ENCODE results near the gene COX7A2.

Gene COX7A2

GRCh38 chr6:75210885-75211739, 32.5 kb downstream of the COX7A2 start:
- peaks cover 25 to 28% of the 10 kb centered on the region in 2 donors for H3K27me3 ChIP-seq (ENCODE audit: control insufficient read depth in 1 of 2, insufficient read depth in 2 of 2, low read length in 2 of 2)
- H3K4me3 ChIP-seq (ENCODE audit: low read depth in 1 of 2, low read length in 2 of 2): no peak overlapping the region
- no peak overlapping the region for H3K9ac ChIP-seq (ENCODE audit: low read depth in 1 of 2, low read length in 2 of 2)
- no peaks in the 10 kb centered on the region for H3K9me3 ChIP-seq (ENCODE audit: control insufficient read depth in 1 of 2, low read length in 2 of 2)
- H3K36me3 ChIP-seq (ENCODE audit: control insufficient read depth in 1 of 2, insufficient read depth in 2 of 2, low read length in 2 of 2): no peaks in the 10 kb centered on the region
- H3K4me1 ChIP-seq (ENCODE audit: control insufficient read depth in 1 of 2, insufficient read depth in 2 of 2, low read length in 2 of 2): peaks cover 8 to 22% of the 10 kb centered on the region in 2 donors
- H3K27ac ChIP-seq (ENCODE audit: low read depth, low read length): no peak overlapping the region

- H3K36me3 ChIP-seq (ENCODE audit: control insufficient read depth in 1 of 2, insufficient read depth in 2 of 2, low read length in 2 of 2): no peaks in the 10 kb centered on the region
- peaks cover 43 to 46% of the 10 kb centered on the region in 2 donors for H3K27me3 ChIP-seq (ENCODE audit: control insufficient read depth in 1 of 2, insufficient read depth in 2 of 2, low read length in 2 of 2)
- H3K4me3 ChIP-seq (ENCODE audit: low read depth in 1 of 2, low read length in 2 of 2): no peak overlapping the region
- no peak overlapping the region for H3K9ac ChIP-seq (ENCODE audit: low read depth in 1 of 2, low read length in 2 of 2)
- no peak overlapping the region for H3K27ac ChIP-seq (ENCODE audit: low read depth, low read length)
- no peaks in the 10 kb centered on the region for H3K9me3 ChIP-seq (ENCODE audit: control insufficient read depth in 1 of 2, low read length in 2 of 2)
- H3K4me1 ChIP-seq (ENCODE audit: control insufficient read depth in 1 of 2, insufficient read depth in 2 of 2, low read length in 2 of 2): peaks cover 8 to 37% of the 10 kb centered on the region in 2 donors
These were observed 34.3 kb downstream of the COX7A2 start for GRCh38 chr6:75209184-75209723.

- Histone ChIP-seq H3K9ac (ENCODE audit: low read depth in 1 of 2, low read length in 2 of 2) (peak overlapping the region in 1 of 2 donors; percentile 2), H3K36me3 (ENCODE audit: control insufficient read depth in 1 of 2, insufficient read depth in 2 of 2, low read length in 2 of 2) (no peaks in the 10 kb centered on the region), H3K4me1 (ENCODE audit: control insufficient read depth in 1 of 2, insufficient read depth in 2 of 2, low read length in 2 of 2) (peaks cover 8 to 37% of the 10 kb centered on the region in 2 donors), H3K4me3 (ENCODE audit: low read depth in 1 of 2, low read length in 2 of 2) (peak overlapping the region; percentile 38 to 45), H3K9me3 (ENCODE audit: control insufficient read depth in 1 of 2, low read length in 2 of 2) (no peaks in the 10 kb centered on the region), H3K27ac (ENCODE audit: low read depth, low read length) (no peak overlapping the region), H3K27me3 (ENCODE audit: control insufficient read depth in 1 of 2, insufficient read depth in 2 of 2, low read length in 2 of 2) (peaks cover 50 to 53% of the 10 kb centered on the region in 2 donors)
These were observed 35.1 kb downstream of the COX7A2 start for GRCh38 chr6:75208298-75209183.

GRCh38 chr6:75206576-75207342, 36.8 kb downstream of the COX7A2 start:
- peak overlapping the region in 1 of 2 donors; percentile 32 for H3K9ac ChIP-seq (ENCODE audit: low read depth in 1 of 2, low read length in 2 of 2)
- H3K27me3 ChIP-seq (ENCODE audit: control insufficient read depth in 1 of 2, insufficient read depth in 2 of 2, low read length in 2 of 2): peaks cover 60 to 64% of the 10 kb centered on the region in 2 donors
- no peaks in the 10 kb centered on the region for H3K9me3 ChIP-seq (ENCODE audit: control insufficient read depth in 1 of 2, low read length in 2 of 2)
- H3K27ac ChIP-seq (ENCODE audit: low read depth, low read length): peak overlapping the region; percentile 22
- H3K4me3 ChIP-seq (ENCODE audit: low read depth in 1 of 2, low read length in 2 of 2): peak overlapping the region; percentile 64 to 66
- H3K36me3 ChIP-seq (ENCODE audit: control insufficient read depth in 1 of 2, insufficient read depth in 2 of 2, low read length in 2 of 2): no peaks in the 10 kb centered on the region
- peaks cover 8 to 46% of the 10 kb centered on the region in 2 donors for H3K4me1 ChIP-seq (ENCODE audit: control insufficient read depth in 1 of 2, insufficient read depth in 2 of 2, low read length in 2 of 2)

GRCh38 chr6:75205776-75206575, 37.6 kb downstream of the COX7A2 start, which contains the start of gene COL12A1:
Gene COL12A1, minus strand, starts transcription at chr6:75206053. Its CDS starts 3,261 bp downstream, at chr6:75202792.
- H3K9ac ChIP-seq (ENCODE audit: low read depth in 1 of 2, low read length in 2 of 2): peak within 1 kb of the TSS; percentile 2 to 57
- H3K27ac ChIP-seq (ENCODE audit: low read depth, low read length): peak within 1 kb of the TSS; percentile 49
- H3K27me3 ChIP-seq (ENCODE audit: control insufficient read depth in 1 of 2, insufficient read depth in 2 of 2, low read length in 2 of 2): peaks cover 64 to 72% of the 10 kb centered on the region in 2 donors
- H3K4me3 ChIP-seq (ENCODE audit: low read depth in 1 of 2, low read length in 2 of 2): peak within 1 kb of the TSS; percentile 64 to 66
- H3K9me3 ChIP-seq (ENCODE audit: control insufficient read depth in 1 of 2, low read length in 2 of 2): no peaks in the 10 kb centered on the region
- peaks cover 8 to 46% of the 10 kb centered on the region in 2 donors for H3K4me1 ChIP-seq (ENCODE audit: control insufficient read depth in 1 of 2, insufficient read depth in 2 of 2, low read length in 2 of 2)
- no peaks in the 10 kb centered on the region for H3K36me3 ChIP-seq (ENCODE audit: control insufficient read depth in 1 of 2, insufficient read depth in 2 of 2, low read length in 2 of 2)

- Histone ChIP-seq H3K9me3 (ENCODE audit: control insufficient read depth in 1 of 2, low read length in 2 of 2) (no peaks in the 10 kb centered on the region), H3K4me3 (ENCODE audit: low read depth in 1 of 2, low read length in 2 of 2) (peak overlapping the region; percentile 64 to 66), H3K27ac (ENCODE audit: low read depth, low read length) (peak overlapping the region; percentile 49), H3K27me3 (ENCODE audit: control insufficient read depth in 1 of 2, insufficient read depth in 2 of 2, low read length in 2 of 2) (peaks cover 64 to 72% of the 10 kb centered on the region in 2 donors), H3K36me3 (ENCODE audit: control insufficient read depth in 1 of 2, insufficient read depth in 2 of 2, low read length in 2 of 2) (no peaks in the 10 kb centered on the region), H3K4me1 (ENCODE audit: control insufficient read depth in 1 of 2, insufficient read depth in 2 of 2, low read length in 2 of 2) (peaks cover 8 to 46% of the 10 kb centered on the region in 2 donors), H3K9ac (ENCODE audit: low read depth in 1 of 2, low read length in 2 of 2) (peak overlapping the region; percentile 2 to 57)
These were observed 38.4 kb downstream of the COX7A2 start for GRCh38 chr6:75204959-75205775.

GRCh38 chr6:75204217-75204958, 39.2 kb downstream of the COX7A2 start:
- H3K27ac ChIP-seq (ENCODE audit: low read depth, low read length): peak overlapping the region; percentile 25
- H3K36me3 ChIP-seq (ENCODE audit: control insufficient read depth in 1 of 2, insufficient read depth in 2 of 2, low read length in 2 of 2): no peaks in the 10 kb centered on the region
- peak overlapping the region; percentile 2 to 57 for H3K9ac ChIP-seq (ENCODE audit: low read depth in 1 of 2, low read length in 2 of 2)
- H3K9me3 ChIP-seq (ENCODE audit: control insufficient read depth in 1 of 2, low read length in 2 of 2): no peaks in the 10 kb centered on the region
- H3K27me3 ChIP-seq (ENCODE audit: control insufficient read depth in 1 of 2, insufficient read depth in 2 of 2, low read length in 2 of 2): peaks cover 64 to 72% of the 10 kb centered on the region in 2 donors
- H3K4me3 ChIP-seq (ENCODE audit: low read depth in 1 of 2, low read length in 2 of 2): peak overlapping the region; percentile 64 to 66
- peaks cover 8 to 46% of the 10 kb centered on the region in 2 donors for H3K4me1 ChIP-seq (ENCODE audit: control insufficient read depth in 1 of 2, insufficient read depth in 2 of 2, low read length in 2 of 2)

- H3K4me1 ChIP-seq (ENCODE audit: control insufficient read depth in 1 of 2, insufficient read depth in 2 of 2, low read length in 2 of 2): peaks cover 6 to 40% of the 10 kb centered on the region in 2 donors
- H3K9me3 ChIP-seq (ENCODE audit: control insufficient read depth in 1 of 2, low read length in 2 of 2): no peaks in the 10 kb centered on the region
These were observed 39.9 kb downstream of the COX7A2 start for GRCh38 chr6:75203721-75204120.

More at GRCh38 chr6:75203721-75204120, 39.9 kb downstream of the COX7A2 start:
- H3K36me3 ChIP-seq (ENCODE audit: control insufficient read depth in 1 of 2, insufficient read depth in 2 of 2, low read length in 2 of 2): no peaks in the 10 kb centered on the region
- H3K4me3 ChIP-seq (ENCODE audit: low read depth in 1 of 2, low read length in 2 of 2): no peak overlapping the region
- no peak overlapping the region for H3K27ac ChIP-seq (ENCODE audit: low read depth, low read length)
- H3K27me3 ChIP-seq (ENCODE audit: control insufficient read depth in 1 of 2, insufficient read depth in 2 of 2, low read length in 2 of 2): peaks cover 62 to 71% of the 10 kb centered on the region in 2 donors
- H3K9ac ChIP-seq (ENCODE audit: low read depth in 1 of 2, low read length in 2 of 2): no peak overlapping the region
